IMR-90 (cell line): Measurements from ENCODE around the gene MDM2. TPM values are rescaled to one million over a fixed set of nuclear protein-coding genes. Genes with fewer than 3 reads are reported as not detected.

Experiments
- ATAC-seq: fragments of 200-7000 bp; cut with Tn5 transposase; 2 replicates; pipeline ENCODE4 v1.9.1; 2020; ENCODE audit warnings: low read depth, mild to moderate bottlenecking, moderate library complexity
- BruUV-seq: library from RNA; stranded (reverse); fragments of 400-500 nt; replicated peaks from 2 replicates; lab custom pipeline; 2021; lab: Mats Ljungman, UMichigan
- CTCF ChIA-PET: fragments of 300-600 bp; formaldehyde crosslinking; extraction: SDS; loops from one replicate; lab custom pipeline; 2021; ENCODE audit warnings: antibody characterized with exemption; lab: Yijun Ruan, JAX
- POLR2A ChIA-PET: fragments of 300-600 bp; sonication (Branson Sonifier 250); formaldehyde crosslinking; loops from one replicate; lab custom pipeline; 2022; ENCODE audit warnings: antibody characterized with exemption; ENCODE audit not compliant: unreplicated experiment; lab: Charles Lee
- DNase-seq: peaks from one replicate; pipeline ENCODE4 v3.0.0; 2013
- H2AFZ ChIP-seq: replicated peaks from 2 replicates; pipeline ENCODE3; 2013; ENCODE audit warnings: low read length, mild to moderate bottlenecking; ENCODE audit not compliant: poor library complexity
- H2AK5ac ChIP-seq: 2 replicates; pipeline ENCODE4 v1.6.1; 2013; ENCODE audit warnings: low read depth, low read length, inconsistent platforms
- H2AK9ac ChIP-seq: replicated peaks from 2 replicates; pipeline ENCODE3; 2013; ENCODE audit warnings: mild to moderate bottlenecking, low read depth, low read length, moderate library complexity; ENCODE audit not compliant: poor library complexity
- H2BK120ac ChIP-seq: 2 replicates; pipeline ENCODE4 v1.6.1; 2013; ENCODE audit warnings: low read depth, low read length, inconsistent platforms
- H2BK15ac ChIP-seq: 3 replicates; pipeline ENCODE4 v1.6.1; 2013; ENCODE audit warnings: low read depth, low read length, inconsistent platforms
- H2BK20ac ChIP-seq: 2 replicates; pipeline ENCODE4 v1.6.1; 2013; ENCODE audit warnings: low read depth, mild to moderate bottlenecking, inconsistent platforms, low read length, moderate library complexity
- H2BK5ac ChIP-seq: 2 replicates; pipeline ENCODE4 v1.6.1; 2013; ENCODE audit warnings: mild to moderate bottlenecking, low read depth, low read length, inconsistent platforms; ENCODE audit not compliant: poor library complexity, severe bottlenecking
- H3K14ac ChIP-seq: replicated peaks from 2 replicates; pipeline ENCODE4 v1.6.1; 2013; ENCODE audit warnings: low read depth, low read length, inconsistent platforms
- H3K18ac ChIP-seq: 2 replicates; pipeline ENCODE4 v1.6.1; 2013; ENCODE audit warnings: low read depth, low read length, control low read depth
- H3K23ac ChIP-seq: 2 replicates; pipeline ENCODE4 v1.6.1; 2013; ENCODE audit warnings: low read depth, low read length, inconsistent platforms
- H3K27ac ChIP-seq: 2 replicates; pipeline ENCODE4 v1.5.1; 2013; ENCODE audit warnings: mild to moderate bottlenecking, control low read depth, low read length; ENCODE audit not compliant: insufficient read depth
- H3K27me3 ChIP-seq: 2 replicates; pipeline ENCODE4 v1.6.1; 2013; ENCODE audit warnings: low read length; ENCODE audit not compliant: control insufficient read depth, insufficient read depth
- H3K36me3 ChIP-seq: 2 replicates; pipeline ENCODE4 v1.6.1; 2013; ENCODE audit warnings: low read length, mixed read lengths; ENCODE audit not compliant: control insufficient read depth, insufficient read depth
- H3K4ac ChIP-seq: 2 replicates; pipeline ENCODE4 v1.6.1; 2013; ENCODE audit warnings: low read depth, low read length, inconsistent platforms
- H3K4me1 ChIP-seq: 2 replicates; pipeline ENCODE4 v1.6.1; 2013; ENCODE audit warnings: low read length, mixed read lengths; ENCODE audit not compliant: control insufficient read depth, insufficient read depth
- H3K4me2 ChIP-seq: 2 replicates; pipeline ENCODE4 v1.6.1; 2013; ENCODE audit warnings: low read depth, mild to moderate bottlenecking, control low read depth, low read length, moderate library complexity
- H3K4me3 ChIP-seq: 2 replicates; pipeline ENCODE4 v1.5.1; 2013; ENCODE audit warnings: low read depth, mild to moderate bottlenecking, control low read depth, low read length, moderate library complexity; ENCODE audit not compliant: insufficient read depth
- H3K56ac ChIP-seq: 2 replicates; pipeline ENCODE4 v1.6.1; 2013; ENCODE audit warnings: low read length, inconsistent platforms; ENCODE audit not compliant: insufficient read depth; ENCODE audit errors: extremely low read depth
- H3K79me1 ChIP-seq, 2 experiments: 2 replicates each; pipeline ENCODE4 v1.6.1; 2013; ENCODE audit warnings: low read length in 2 of 2, inconsistent platforms in 1 of 2, low read depth in 1 of 2
- H3K9ac ChIP-seq: 2 replicates; pipeline ENCODE4 v1.6.1; 2013; ENCODE audit warnings: low read depth, low read length, control low read depth
- H3K9me1 ChIP-seq: 2 replicates; pipeline ENCODE4 v1.6.1; 2013; ENCODE audit warnings: low read length, inconsistent platforms; ENCODE audit not compliant: insufficient read depth
- H3K9me3 ChIP-seq: 2 replicates; pipeline ENCODE4 v1.6.1; 2013; ENCODE audit warnings: low read length; ENCODE audit not compliant: control insufficient read depth, insufficient read depth
- H4K20me1 ChIP-seq: 2 replicates; pipeline ENCODE4 v1.6.1; 2013; ENCODE audit warnings: low read length, inconsistent platforms; ENCODE audit not compliant: insufficient read depth
- H4K5ac ChIP-seq: 2 replicates; pipeline ENCODE4 v1.6.1; 2013; ENCODE audit warnings: mild to moderate bottlenecking, low read depth, low read length, control low read depth
- H4K8ac ChIP-seq, 2 experiments: 2 replicates each; pipeline ENCODE4 v1.6.1; 2013; ENCODE audit warnings: low read depth in 2 of 2, low read length in 2 of 2, control low read depth in 1 of 2, inconsistent platforms in 1 of 2
- H4K91ac ChIP-seq: 2 replicates; pipeline ENCODE4 v1.6.1; 2013; ENCODE audit warnings: low read depth, low read length, inconsistent platforms; ENCODE audit not compliant: insufficient read depth
- BHLHE40 ChIP-seq: fragments of 150-350 bp; IDR thresholded peaks from 2 replicates; pipeline ENCODE4 v1.6.1; 2016; ENCODE audit warnings: mild to moderate bottlenecking, low read depth, low read length
- CEBPB ChIP-seq: IDR thresholded peaks from 2 replicates; pipeline ENCODE4 v1.6.1; 2012; ENCODE audit warnings: low read depth, low read length, improper control_type of control experiment
- CTCF ChIP-seq: conservative IDR thresholded peaks from 2 replicates; pipeline ENCODE4 v1.5.1; 2012; ENCODE audit warnings: mild to moderate bottlenecking, low read depth, low read length, improper control_type of control experiment
- ELK1 ChIP-seq: fragments of 150-350 bp; IDR thresholded peaks from 2 replicates; pipeline ENCODE4 v1.6.1; 2016; ENCODE audit warnings: low read depth, mild to moderate bottlenecking, low read length, moderate library complexity, borderline replicate concordance
- FOS ChIP-seq: fragments of 150-350 bp; IDR thresholded peaks from 2 replicates; pipeline ENCODE4 v1.6.1; 2016; ENCODE audit warnings: low read depth, low read length
- MAFK ChIP-seq: IDR thresholded peaks from 2 replicates; pipeline ENCODE4 v1.6.1; 2012; ENCODE audit warnings: low read depth, low read length, improper control_type of control experiment
- MAZ ChIP-seq: IDR thresholded peaks from 2 replicates; pipeline ENCODE4 v1.6.1; 2012; ENCODE audit warnings: low read depth, mild to moderate bottlenecking, low read length, improper control_type of control experiment, moderate library complexity, borderline replicate concordance
- NFE2L2 ChIP-seq: fragments of 150-350 bp; IDR thresholded peaks from 2 replicates; pipeline ENCODE4 v1.6.1; 2016; ENCODE audit warnings: low read depth, mild to moderate bottlenecking, low read length
- POLR2A ChIP-seq: IDR thresholded peaks from 2 replicates; pipeline ENCODE4 v1.6.1; 2012; ENCODE audit warnings: mild to moderate bottlenecking, low read depth, low read length
- RCOR1 ChIP-seq: IDR thresholded peaks from 2 replicates; pipeline ENCODE4 v1.6.1; 2012; ENCODE audit warnings: mild to moderate bottlenecking, low read length, improper control_type of control experiment; ENCODE audit not compliant: insufficient replicate concordance
- RFX5 ChIP-seq: IDR thresholded peaks from 2 replicates; pipeline ENCODE4 v1.8.0; 2012; ENCODE audit warnings: low read depth, mild to moderate bottlenecking, low read length, moderate library complexity
- WGBS, 2 experiments: methylation state at CpG; one replicate each; pipeline versions ENCODE4 v1.1.5 to v1.1.7; 2013; ENCODE audit warnings: missing lambda C conversion rate in 2 of 2; ENCODE audit not compliant: insufficient read length in 1 of 2; ENCODE audit errors: extremely low coverage in 2 of 2; 5-methylcytosine and 5-hydroxymethylcytosine counted together
- dilution Hi-C: fragments of 300-500 bp; cut with HindIII; formaldehyde crosslinking; loops from one replicate; pipeline ENCODE4 v1.14.3; 2018; ENCODE audit warnings: low sequenced_read_pairs; ENCODE audit not compliant: unreplicated experiment
- in situ Hi-C: fragments of 300-500 bp; cut with MboI; formaldehyde crosslinking; loops from 3 replicates; pipeline ENCODE4 v1.14.3; 2019; ENCODE audit warnings: low sequenced_read_pairs, inconsistent platforms, mixed read lengths
- intact Hi-C: fragments of 100-400 bp; cut with micrococcal nuclease; formaldehyde crosslinking; loops from 2 replicates; pipeline ENCODE4 v1.10.0; 2022
- polyA plus RNA-seq, 3 experiments: library from polyadenylated mRNA; depleted of rRNA; stranded (reverse); fragments of >200 nt; gene quantifications; 2 replicates each; pipeline ENCODE4 v1.2.3, GENCODE V29; 2012; ENCODE audit warnings: low replicate concordance in 1 of 3
- total RNA-seq: library from RNA; depleted of rRNA; stranded (reverse); fragments of >200 nt; gene quantifications from 2 replicates; pipeline ENCODE4 v1.2.3, GENCODE V29; 2012
- TF ChIP-seq, protein P1 (sequence below): fragments of 150-350 bp; IDR thresholded peaks from 2 replicates; pipeline ENCODE4 v1.6.1; 2017; ENCODE audit warnings: mild to moderate bottlenecking, antibody characterized with exemption, low read length, low read depth

Gene MDM2
- total and polyA plus RNA-seq, 2 of the 4 experiments (the other 2 are of a cell fraction): 21.9 to 196 TPM

DNA sequence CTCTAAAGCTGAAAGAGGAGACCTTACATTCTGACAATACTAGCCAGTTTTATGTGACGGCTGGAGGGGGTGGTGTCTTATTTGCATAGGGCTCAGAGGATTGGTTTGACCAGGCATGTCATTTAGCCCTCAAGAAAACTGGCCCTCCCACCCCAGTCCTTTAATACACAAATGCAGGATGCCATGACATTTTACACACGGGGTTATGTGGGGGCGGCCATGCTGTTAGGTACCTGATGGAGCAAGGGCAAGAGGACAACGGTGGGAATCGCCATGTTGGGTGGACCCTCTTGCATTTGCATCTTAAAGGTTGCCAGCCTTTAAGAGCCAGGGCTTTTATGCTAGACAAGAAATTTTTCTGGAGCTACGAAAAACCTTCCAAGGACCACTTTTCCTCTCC is 23.3 kb downstream of the MDM2 start:
- H4K20me1 ChIP-seq: peaks cover 54% of the 10 kb centered on the region
- H3K27ac ChIP-seq: no peak overlapping the region

More for the DNA sequence above, 23.3 kb downstream of the MDM2 start:
- H3K4me3 ChIP-seq: no peak overlapping the region
- in situ Hi-C loops (loop anchor here (25.0 kb wide), 1 partner anchor 756 kb away; the partner anchor contains the start of gene CCT2), intact Hi-C loops (no loop called here), dilution Hi-C loops (no loop called here)
- CTCF ChIA-PET: interaction anchor here (0.6 to 1.9 kb wide), 4 partner anchors 8 to 359 kb away, joined by 3 to 4 read pairs (median 4); no protein-coding TSS in a partner anchor
- H3K4me2 ChIP-seq: no peak overlapping the region
- H2BK15ac ChIP-seq: no peak overlapping the region
- H2AK5ac ChIP-seq: no peak overlapping the region
- H3K79me1 ChIP-seq: peaks cover 17 to 29% of the 10 kb centered on the region in 2 experiments
- 0 out of 2 replicates have a peak, but pooled peaks cover 4% of the 10 kb centered on the region for H3K9me1 ChIP-seq
- TF ChIP-seq NFE2L2 (no peak), MAZ (no peak), POLR2A (no peak), RFX5 (no peak), MAFK (no peak), CTCF (no peak), FOS (no peak), CEBPB (no peak), RCOR1 (no peak), ELK1 (no peak), BHLHE40 (no peak)
- TF ChIP-seq, protein P1, sequence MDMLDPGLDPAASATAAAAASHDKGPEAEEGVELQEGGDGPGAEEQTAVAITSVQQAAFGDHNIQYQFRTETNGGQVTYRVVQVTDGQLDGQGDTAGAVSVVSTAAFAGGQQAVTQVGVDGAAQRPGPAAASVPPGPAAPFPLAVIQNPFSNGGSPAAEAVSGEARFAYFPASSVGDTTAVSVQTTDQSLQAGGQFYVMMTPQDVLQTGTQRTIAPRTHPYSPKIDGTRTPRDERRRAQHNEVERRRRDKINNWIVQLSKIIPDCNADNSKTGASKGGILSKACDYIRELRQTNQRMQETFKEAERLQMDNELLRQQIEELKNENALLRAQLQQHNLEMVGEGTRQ: no peak
- POLR2A ChIA-PET: no interaction called here
- no peak overlapping the region for H2BK5ac ChIP-seq
- H3K4me1 ChIP-seq: peaks cover 2% of the 10 kb centered on the region
- no peaks in the 10 kb centered on the region for H3K9me3 ChIP-seq
- DNase-seq (no peak), ATAC-seq (no peak)
- H3K14ac ChIP-seq: no peak overlapping the region
- BruUV-seq: no TSS peak
- no peak overlapping the region for H3K56ac ChIP-seq
- no peak overlapping the region for H4K91ac ChIP-seq
- no peaks in the 10 kb centered on the region for H3K27me3 ChIP-seq
- H3K36me3 ChIP-seq: peaks cover 51% of the 10 kb centered on the region
- no peak overlapping the region for H2BK20ac ChIP-seq
- H3K18ac ChIP-seq: no peak overlapping the region
- 88% methylated on average over 3 of the region's 6 CpGs; no CpG with 5 or more reads in 1 of the 2 experiments for WGBS, 2 experiments
- H4K8ac ChIP-seq: no peak overlapping the region
- H3K9ac ChIP-seq: no peak overlapping the region
- H3K4ac ChIP-seq: no peak overlapping the region
- no peak overlapping the region for H2BK120ac ChIP-seq
- H3K23ac ChIP-seq: no peak overlapping the region
- H4K5ac ChIP-seq: no peak overlapping the region
- no peak overlapping the region for H2AFZ ChIP-seq
- no peak overlapping the region for H2AK9ac ChIP-seq
